CD4-positive, alpha-beta T cell (primary cell): ENCODE data around the gene VGLL3. TPM values are rescaled to one million over a fixed set of nuclear protein-coding genes. Genes with fewer than 3 reads are reported as not detected.

Experiments
- ATAC-seq: fragments of 200-7000 bp; cut with Tn5 transposase; one replicate; pipeline ENCODE4 v1.10.0; 2022; ENCODE audit warnings: mild to moderate bottlenecking; ENCODE audit not compliant: poor library complexity
- CTCF ChIA-PET: fragments of 350-600 bp; sonication (Branson Sonifier 250); formaldehyde crosslinking; loops from one replicate; lab custom pipeline; 2021; ENCODE audit warnings: antibody characterized with exemption, inconsistent platforms; lab: Charles Lee
- POLR2A ChIA-PET: fragments of 350-600 bp; sonication (Branson Sonifier 250); formaldehyde crosslinking; loops from one replicate; lab custom pipeline; 2021; ENCODE audit warnings: antibody characterized with exemption, inconsistent platforms; lab: Charles Lee
- DNase-seq, 14 experiments: peaks; one replicate each; pipeline ENCODE4 v3.0.0-alpha.2; 2013 to 2020; ENCODE audit warnings: mixed read lengths in 2 of 14
- H3K27ac ChIP-seq, 2 donors: one replicate each; pipeline versions ENCODE4 v1.5.1 to v1.7.0; 2013; ENCODE audit warnings: low read length in 2 of 2, low read depth in 1 of 2, mild to moderate bottlenecking in 1 of 2
- H3K27me3 ChIP-seq, 2 experiments: 1 replicate in 1 of 2; 2 replicates in 1 of 2; pipeline versions ENCODE4 v1.6.1 to v1.7.0; 2013; ENCODE audit warnings: low read length in 2 of 2, control low read depth in 1 of 2, mild to moderate bottlenecking in 1 of 2, moderate library complexity in 1 of 2; ENCODE audit not compliant: insufficient read depth in 2 of 2, control insufficient read depth in 1 of 2
- H3K36me3 ChIP-seq: one replicate; pipeline ENCODE4 v1.6.1; 2013; ENCODE audit warnings: low read length, control low read depth; ENCODE audit not compliant: insufficient read depth
- H3K4me1 ChIP-seq: one replicate; pipeline ENCODE4 v1.6.1; 2013; ENCODE audit warnings: low read length, control low read depth; ENCODE audit not compliant: insufficient read depth
- H3K4me3 ChIP-seq: one replicate; pipeline ENCODE4 v1.5.1; 2013; ENCODE audit warnings: mild to moderate bottlenecking, low read length, moderate library complexity
- H3K9me3 ChIP-seq, 2 experiments: 1 replicate in 1 of 2; 2 replicates in 1 of 2; pipeline versions ENCODE4 v1.6.1 to v1.7.0; 2013; ENCODE audit warnings: low read length in 2 of 2, mild to moderate bottlenecking in 2 of 2, control low read depth in 1 of 2, moderate library complexity in 1 of 2; ENCODE audit not compliant: control insufficient read depth in 1 of 2, insufficient read depth in 1 of 2
- H3K27ac Mint-ChIP-seq: one replicate; pipeline ENCODE4 v1.8.0; 2020; ENCODE audit warnings: mixed read lengths
- H3K27me3 Mint-ChIP-seq: one replicate; pipeline ENCODE4 v1.8.0; 2021; ENCODE audit warnings: mixed read lengths
- H3K36me3 Mint-ChIP-seq: one replicate; pipeline ENCODE4 v1.8.0; 2021; ENCODE audit warnings: low read depth, mixed read lengths
- H3K4me1 Mint-ChIP-seq: one replicate; pipeline ENCODE4 v1.8.0; 2021; ENCODE audit warnings: low read depth, mixed read lengths
- H3K4me3 Mint-ChIP-seq: one replicate; pipeline ENCODE4 v1.8.0; 2020; ENCODE audit warnings: mild to moderate bottlenecking, mixed read lengths
- H3K9me3 Mint-ChIP-seq: one replicate; pipeline ENCODE4 v1.8.0; 2020; ENCODE audit warnings: mixed read lengths
- intact Hi-C, 2 experiments: fragments of 100-400 bp; cut with DNase I in 1 of 2; cut with micrococcal nuclease in 1 of 2; formaldehyde crosslinking; loops; one replicate each; pipeline versions ENCODE4 v1.15.1 to v1.9.0; 2023 to 2025; cut with DNase I, micrococcal nuclease
- total RNA-seq, 174 experiments: library from RNA in 2 of 174; stranded (reverse) in 2 of 174; gene quantifications; one replicate each; pipeline ENCODE4 v1.2.3 and lab custom pipeline; 2021 to 2026
- TF ChIP-seq, protein P1 (sequence below): fragments of 200-600 bp; IDR thresholded peaks from one replicate; pipeline ENCODE4 v1.8.0; 2022; ENCODE audit warnings: antibody characterized with exemption, mild to moderate bottlenecking

Gene VGLL3
- total RNA-seq, 2 experiments from 2014 or later = not detected

DNA sequence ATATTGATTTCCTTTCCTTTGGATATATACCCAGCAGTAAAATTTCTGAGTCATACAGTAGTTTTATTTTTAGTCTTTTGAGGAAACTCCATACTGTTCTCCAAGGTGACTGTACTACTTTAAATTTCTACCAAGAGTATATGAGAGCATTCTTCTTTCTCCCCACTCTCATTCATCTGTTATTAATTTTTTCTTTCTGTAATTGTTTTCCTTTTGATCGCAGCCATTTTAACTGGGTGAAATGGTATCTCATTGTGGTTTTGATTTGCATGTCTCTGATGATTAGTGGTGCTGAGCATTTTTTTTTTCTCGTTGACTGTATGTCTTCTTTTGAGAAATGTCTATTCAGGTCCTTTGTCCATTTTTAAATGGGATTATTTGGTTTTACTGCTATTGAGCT is 18.3 kb upstream of the VGLL3 start:
- TF ChIP-seq, protein P1, sequence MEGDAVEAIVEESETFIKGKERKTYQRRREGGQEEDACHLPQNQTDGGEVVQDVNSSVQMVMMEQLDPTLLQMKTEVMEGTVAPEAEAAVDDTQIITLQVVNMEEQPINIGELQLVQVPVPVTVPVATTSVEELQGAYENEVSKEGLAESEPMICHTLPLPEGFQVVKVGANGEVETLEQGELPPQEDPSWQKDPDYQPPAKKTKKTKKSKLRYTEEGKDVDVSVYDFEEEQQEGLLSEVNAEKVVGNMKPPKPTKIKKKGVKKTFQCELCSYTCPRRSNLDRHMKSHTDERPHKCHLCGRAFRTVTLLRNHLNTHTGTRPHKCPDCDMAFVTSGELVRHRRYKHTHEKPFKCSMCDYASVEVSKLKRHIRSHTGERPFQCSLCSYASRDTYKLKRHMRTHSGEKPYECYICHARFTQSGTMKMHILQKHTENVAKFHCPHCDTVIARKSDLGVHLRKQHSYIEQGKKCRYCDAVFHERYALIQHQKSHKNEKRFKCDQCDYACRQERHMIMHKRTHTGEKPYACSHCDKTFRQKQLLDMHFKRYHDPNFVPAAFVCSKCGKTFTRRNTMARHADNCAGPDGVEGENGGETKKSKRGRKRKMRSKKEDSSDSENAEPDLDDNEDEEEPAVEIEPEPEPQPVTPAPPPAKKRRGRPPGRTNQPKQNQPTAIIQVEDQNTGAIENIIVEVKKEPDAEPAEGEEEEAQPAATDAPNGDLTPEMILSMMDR = no peak
- no peak overlapping the region for H3K27ac ChIP-seq
- no peaks in the 10 kb centered on the region for H3K4me1 Mint-ChIP-seq
- no peak for ATAC-seq
- no peak overlapping the region for H3K4me3 ChIP-seq
- ChIA-PET CTCF (no interaction called here), POLR2A (no interaction called here)
- H3K36me3 Mint-ChIP-seq = no peaks in the 10 kb centered on the region
- H3K27ac Mint-ChIP-seq = no peak overlapping the region
- H3K27me3 ChIP-seq = no peaks in the 10 kb centered on the region
- H3K9me3 Mint-ChIP-seq = peaks cover 9% of the 10 kb centered on the region
- H3K4me3 Mint-ChIP-seq = no peak overlapping the region
- H3K4me1 ChIP-seq = no peaks in the 10 kb centered on the region
- intact Hi-C loops = no loop called here
- no peaks in the 10 kb centered on the region for H3K9me3 ChIP-seq
- no peak for DNase-seq
- no peaks in the 10 kb centered on the region for H3K27me3 Mint-ChIP-seq
- no peaks in the 10 kb centered on the region for H3K36me3 ChIP-seq

DNA sequence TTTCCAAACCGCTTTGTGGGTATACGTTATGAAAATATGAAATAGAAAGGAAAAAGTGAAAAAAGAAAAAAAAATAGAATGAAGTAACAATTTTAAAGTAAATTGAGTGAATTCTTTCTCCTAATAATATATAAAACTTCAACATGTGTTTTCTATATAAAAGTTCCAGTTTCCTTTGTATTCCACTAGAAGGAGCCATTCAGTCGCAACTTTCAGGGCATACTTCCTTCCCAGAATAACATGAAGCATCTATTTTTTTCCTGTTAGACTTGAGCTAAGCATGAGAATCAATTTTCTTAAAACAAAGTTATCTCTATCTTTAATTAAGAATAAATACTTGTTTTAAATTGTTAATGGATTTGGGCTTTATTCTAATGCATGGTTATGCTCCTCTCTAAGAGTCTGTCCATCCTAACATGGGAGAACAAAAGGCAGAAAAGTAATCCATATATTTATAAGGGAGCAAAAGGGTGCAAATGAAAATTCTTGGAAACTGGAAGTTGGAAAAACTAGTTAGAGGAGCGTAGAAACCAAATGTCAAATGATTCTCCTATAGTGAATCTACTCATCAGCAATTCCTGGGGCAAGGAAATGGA is 16.0 kb upstream of the VGLL3 start:
- H3K27ac ChIP-seq = no peak overlapping the region
- Mint-ChIP-seq H3K4me3 (no peak overlapping the region), H3K27me3 (no peaks in the 10 kb centered on the region), H3K9me3 (peaks cover 7% of the 10 kb centered on the region), H3K36me3 (no peaks in the 10 kb centered on the region), H3K27ac (no peak overlapping the region), H3K4me1 (no peaks in the 10 kb centered on the region)
- H3K4me3 ChIP-seq = no peak overlapping the region
- DNase-seq (no peak), ATAC-seq (no peak)
- no peaks in the 10 kb centered on the region for H3K9me3 ChIP-seq
- no peaks in the 10 kb centered on the region for H3K36me3 ChIP-seq
- TF ChIP-seq, protein P1 = no peak
- intact Hi-C loops = no loop called here
- POLR2A ChIA-PET = no interaction called here
- CTCF ChIA-PET = no interaction called here
- no peaks in the 10 kb centered on the region for H3K4me1 ChIP-seq
- no peaks in the 10 kb centered on the region for H3K27me3 ChIP-seq

DNA sequence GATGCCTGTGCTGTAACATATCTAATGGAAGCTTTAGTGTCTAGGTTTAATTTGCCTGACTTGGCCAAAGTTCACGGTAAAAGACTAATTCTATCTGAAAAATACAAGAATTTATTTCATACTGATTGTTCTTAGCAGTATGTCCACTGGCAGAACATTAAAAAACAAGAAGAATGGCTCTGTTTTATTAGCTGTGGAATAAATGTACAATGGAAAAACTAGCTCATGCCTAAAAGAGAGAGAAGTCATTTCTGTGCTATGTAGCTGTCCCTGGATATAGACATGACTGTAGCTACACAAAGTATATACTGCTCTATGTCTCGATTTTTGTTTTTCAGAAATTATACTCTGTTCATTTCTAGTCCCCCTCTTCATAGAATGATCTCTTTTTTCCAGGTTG is 13.9 kb upstream of the VGLL3 start:
- H3K27ac Mint-ChIP-seq = no peak overlapping the region
- Histone ChIP-seq H3K9me3 (no peaks in the 10 kb centered on the region), H3K36me3 (no peaks in the 10 kb centered on the region), H3K27ac (no peak overlapping the region), H3K27me3 (no peaks in the 10 kb centered on the region), H3K4me1 (no peaks in the 10 kb centered on the region), H3K4me3 (no peak overlapping the region)
- no peaks in the 10 kb centered on the region for H3K36me3 Mint-ChIP-seq
- ATAC-seq (no peak), DNase-seq (no peak)
- intact Hi-C loops = no loop called here
- H3K4me1 Mint-ChIP-seq = no peaks in the 10 kb centered on the region
- no peaks in the 10 kb centered on the region for H3K27me3 Mint-ChIP-seq
- peaks cover 3% of the 10 kb centered on the region for H3K9me3 Mint-ChIP-seq
- ChIA-PET CTCF (no interaction called here), POLR2A (no interaction called here)
- H3K4me3 Mint-ChIP-seq = no peak overlapping the region
- TF ChIP-seq, protein P1 = no peak
